ENCODE measurements around the gene UHRF1.

Gene UHRF1

GRCh38 chr19:4979211-4979807 lies 70.0 kb downstream of the UHRF1 start:
- no peak for TF ChIP-seq CTCF (IDR thresholded peaks at IDR 0.05; ENCODE audit: extremely low read depth, missing control alignments)
- DNase-seq (ENCODE audit: low spot score): no peak

GRCh38 chr19:4980067-4980466 lies 70.8 kb downstream of the UHRF1 start:
- no peak for DNase-seq (ENCODE audit: low spot score)
- TF ChIP-seq CTCF (IDR thresholded peaks at IDR 0.05; ENCODE audit: extremely low read depth, missing control alignments): no peak

DNA sequence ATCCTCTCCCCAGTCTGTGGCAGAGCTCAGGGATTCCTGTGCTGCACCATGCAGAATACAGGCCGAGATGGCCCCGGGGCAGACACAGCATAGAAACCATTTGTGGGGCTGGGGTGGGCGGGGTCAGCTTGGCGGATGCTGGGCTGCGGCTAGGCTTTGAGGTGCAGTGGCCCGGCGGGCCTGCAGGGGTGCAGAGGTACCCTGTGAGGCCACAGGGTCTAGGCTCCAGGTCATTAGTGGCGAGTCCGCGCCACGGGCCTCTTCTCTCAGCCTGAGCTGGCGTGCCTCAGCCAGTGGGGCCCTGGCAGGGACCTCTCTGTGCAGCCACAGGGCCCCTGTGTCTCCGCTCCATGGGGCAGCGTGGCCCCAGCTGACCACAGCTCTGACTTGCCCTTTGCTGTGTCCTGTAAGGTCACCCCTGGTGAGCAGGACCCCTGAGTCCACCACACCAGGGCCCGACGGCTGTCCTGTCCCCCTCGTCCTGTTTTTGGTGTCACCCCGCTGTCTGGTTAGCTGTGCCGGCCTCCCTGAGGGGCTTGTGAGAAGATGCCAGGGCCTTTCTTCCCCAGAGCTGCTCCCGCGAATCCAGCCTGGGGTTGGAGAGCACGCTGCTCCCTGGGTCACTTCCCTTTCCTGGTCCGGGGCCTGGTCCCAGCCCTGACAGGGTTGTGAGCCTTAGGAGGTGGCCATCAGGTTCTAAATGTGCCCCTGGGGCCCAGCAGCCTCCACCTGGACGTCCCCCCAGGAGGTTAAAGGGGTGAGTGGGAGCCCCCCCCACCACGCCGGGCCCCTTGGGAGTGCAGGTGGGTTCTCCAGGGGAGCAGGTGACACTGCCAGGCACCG lies 71.8 kb downstream of the UHRF1 start:
- DNase-seq (ENCODE audit: low spot score): no peak
- no peak for TF ChIP-seq CTCF (IDR thresholded peaks at IDR 0.05; ENCODE audit: extremely low read depth, missing control alignments)

DNA sequence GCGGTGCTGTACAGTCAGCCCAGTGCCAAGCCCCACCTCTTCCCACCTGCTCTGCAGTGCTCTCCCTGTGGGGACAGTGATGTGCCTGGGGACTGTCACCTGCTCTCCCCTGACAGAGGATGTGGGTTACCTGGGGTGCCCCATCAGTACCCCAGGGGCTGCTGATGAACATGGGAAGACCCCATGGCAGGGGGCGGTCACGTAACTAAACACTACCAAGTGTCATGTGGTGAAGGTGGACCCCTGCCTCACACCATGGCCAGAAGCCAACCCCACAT lies 72.3 kb downstream of the UHRF1 start:
- no peak for DNase-seq (ENCODE audit: low spot score)
- TF ChIP-seq CTCF (IDR thresholded peaks at IDR 0.05; ENCODE audit: extremely low read depth, missing control alignments): no peak

- DNase-seq (ENCODE audit: low spot score): no peak
- no peak for TF ChIP-seq CTCF (IDR thresholded peaks at IDR 0.05; ENCODE audit: extremely low read depth, missing control alignments)
Measured at GRCh38 chr19:4983346-4984105, 74.2 kb downstream of the UHRF1 start.

GRCh38 chr19:4984106-4984380 lies 74.7 kb downstream of the UHRF1 start:
- TF ChIP-seq CTCF (IDR thresholded peaks at IDR 0.05; ENCODE audit: extremely low read depth, missing control alignments): no peak
- no peak for DNase-seq (ENCODE audit: low spot score)

GRCh38 chr19:4984438-4984990 lies 75.2 kb downstream of the UHRF1 start:
- TF ChIP-seq CTCF (IDR thresholded peaks at IDR 0.05; ENCODE audit: extremely low read depth, missing control alignments): no peak
- no peak for DNase-seq (ENCODE audit: low spot score)
